Measurements from ENCODE around the gene ZNF853.

The ZNF853 gene

GRCh38 chr7:6637544-6638229 is 22.3 kb downstream of the ZNF853 start:
- peak; percentile 45 for DNase-seq

- no peak for DNase-seq
Measured at GRCh38 chr7:6639032-6639431, 23.6 kb downstream of the ZNF853 start.

GRCh38 chr7:6639627-6640026 is 24.2 kb downstream of the ZNF853 start:
- no peak for DNase-seq

GRCh38 chr7:6640246-6640721 is 24.9 kb downstream of the ZNF853 start:
- DNase-seq = peak; percentile 60

- DNase-seq = no peak
Measured at GRCh38 chr7:6641305-6642035, 26.1 kb downstream of the ZNF853 start.

- DNase-seq = no peak
Measured at GRCh38 chr7:6642239-6642839, 26.9 kb downstream of the ZNF853 start.

- DNase-seq = no peak
Measured at GRCh38 chr7:6642861-6643640, 27.6 kb downstream of the ZNF853 start.

GRCh38 chr7:6643915-6644625 is 28.7 kb downstream of the ZNF853 start:
- no peak for DNase-seq

GRCh38 chr7:6644728-6645127 is 29.3 kb downstream of the ZNF853 start:
- no peak for DNase-seq

GRCh38 chr7:6646465-6646864 is 31.1 kb downstream of the ZNF853 start:
- DNase-seq = peak; percentile 4

GRCh38 chr7:6647080-6647479 is 31.7 kb downstream of the ZNF853 start:
- DNase-seq = peak; percentile 24

GRCh38 chr7:6647541-6647940 is 32.1 kb downstream of the ZNF853 start:
- DNase-seq = no peak

GRCh38 chr7:6648066-6648814 is 32.8 kb downstream of the ZNF853 start:
- peak; percentile 6 for DNase-seq

- no peak for DNase-seq
Measured at GRCh38 chr7:6648815-6649104, 33.4 kb downstream of the ZNF853 start.

GRCh38 chr7:6649241-6649961 is 34.0 kb downstream of the ZNF853 start:
- DNase-seq = no peak

- DNase-seq = no peak
Measured at GRCh38 chr7:6650086-6650485, 34.7 kb downstream of the ZNF853 start.

GRCh38 chr7:6650521-6651011 is 35.2 kb downstream of the ZNF853 start:
- DNase-seq = no peak

- peak; percentile 17 for DNase-seq
Measured at GRCh38 chr7:6651851-6652445, 36.5 kb downstream of the ZNF853 start.

- DNase-seq = peak; percentile 10
Measured at GRCh38 chr7:6652446-6653011, 37.1 kb downstream of the ZNF853 start.

All from left hindlimb (tissue), 1 donor.